Measurements from ENCODE around the gene WDR6.

WDR6 gene, protein sequence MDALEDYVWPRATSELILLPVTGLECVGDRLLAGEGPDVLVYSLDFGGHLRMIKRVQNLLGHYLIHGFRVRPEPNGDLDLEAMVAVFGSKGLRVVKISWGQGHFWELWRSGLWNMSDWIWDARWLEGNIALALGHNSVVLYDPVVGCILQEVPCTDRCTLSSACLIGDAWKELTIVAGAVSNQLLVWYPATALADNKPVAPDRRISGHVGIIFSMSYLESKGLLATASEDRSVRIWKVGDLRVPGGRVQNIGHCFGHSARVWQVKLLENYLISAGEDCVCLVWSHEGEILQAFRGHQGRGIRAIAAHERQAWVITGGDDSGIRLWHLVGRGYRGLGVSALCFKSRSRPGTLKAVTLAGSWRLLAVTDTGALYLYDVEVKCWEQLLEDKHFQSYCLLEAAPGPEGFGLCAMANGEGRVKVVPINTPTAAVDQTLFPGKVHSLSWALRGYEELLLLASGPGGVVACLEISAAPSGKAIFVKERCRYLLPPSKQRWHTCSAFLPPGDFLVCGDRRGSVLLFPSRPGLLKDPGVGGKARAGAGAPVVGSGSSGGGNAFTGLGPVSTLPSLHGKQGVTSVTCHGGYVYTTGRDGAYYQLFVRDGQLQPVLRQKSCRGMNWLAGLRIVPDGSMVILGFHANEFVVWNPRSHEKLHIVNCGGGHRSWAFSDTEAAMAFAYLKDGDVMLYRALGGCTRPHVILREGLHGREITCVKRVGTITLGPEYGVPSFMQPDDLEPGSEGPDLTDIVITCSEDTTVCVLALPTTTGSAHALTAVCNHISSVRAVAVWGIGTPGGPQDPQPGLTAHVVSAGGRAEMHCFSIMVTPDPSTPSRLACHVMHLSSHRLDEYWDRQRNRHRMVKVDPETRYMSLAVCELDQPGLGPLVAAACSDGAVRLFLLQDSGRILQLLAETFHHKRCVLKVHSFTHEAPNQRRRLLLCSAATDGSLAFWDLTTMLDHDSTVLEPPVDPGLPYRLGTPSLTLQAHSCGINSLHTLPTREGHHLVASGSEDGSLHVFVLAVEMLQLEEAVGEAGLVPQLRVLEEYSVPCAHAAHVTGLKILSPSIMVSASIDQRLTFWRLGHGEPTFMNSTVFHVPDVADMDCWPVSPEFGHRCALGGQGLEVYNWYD

DNA sequence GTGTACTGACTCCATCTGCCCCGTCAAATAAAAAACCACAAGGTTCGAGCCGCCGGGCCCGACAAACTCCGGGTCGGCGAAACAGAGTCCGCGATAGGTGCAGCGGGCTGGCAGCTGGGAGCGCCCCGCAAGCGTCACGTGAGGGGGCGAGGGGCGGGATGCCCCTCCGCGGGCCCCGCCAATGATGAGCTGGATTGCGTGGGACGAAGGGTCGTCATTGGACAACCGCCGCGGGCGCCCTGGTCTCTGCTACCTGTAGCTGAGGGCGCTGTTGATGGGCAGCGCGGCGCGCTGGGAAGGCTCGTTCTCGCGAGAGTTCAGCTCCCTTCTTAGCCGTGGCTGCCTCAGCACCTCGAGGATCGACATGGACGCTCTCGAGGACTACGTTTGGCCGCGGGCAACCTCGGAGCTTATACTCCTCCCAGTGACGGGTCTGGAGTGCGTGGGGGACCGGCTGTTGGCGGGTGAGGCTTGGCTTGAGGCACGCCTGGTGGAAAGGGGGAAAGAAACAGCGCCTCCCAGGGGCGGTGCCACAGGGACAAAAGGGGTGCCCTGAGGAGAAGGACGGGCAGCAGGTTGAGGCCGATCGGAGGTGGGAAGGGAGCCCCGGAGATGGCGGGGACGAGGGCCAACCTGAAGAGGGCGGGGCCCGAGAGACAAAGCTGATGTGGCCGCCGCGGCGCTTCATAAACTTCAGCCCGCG is at the start of gene WDR6:
WDR6 (plus strand) TSS at position 324 of the 703 bp plus-strand sequence; CDS start at position 365, 41 bp downstream.
- DNase-seq (ENCODE audit: low read depth in 2 of 2, low spot score in 1 of 2) = peak; percentile 90 to 93

DNA sequence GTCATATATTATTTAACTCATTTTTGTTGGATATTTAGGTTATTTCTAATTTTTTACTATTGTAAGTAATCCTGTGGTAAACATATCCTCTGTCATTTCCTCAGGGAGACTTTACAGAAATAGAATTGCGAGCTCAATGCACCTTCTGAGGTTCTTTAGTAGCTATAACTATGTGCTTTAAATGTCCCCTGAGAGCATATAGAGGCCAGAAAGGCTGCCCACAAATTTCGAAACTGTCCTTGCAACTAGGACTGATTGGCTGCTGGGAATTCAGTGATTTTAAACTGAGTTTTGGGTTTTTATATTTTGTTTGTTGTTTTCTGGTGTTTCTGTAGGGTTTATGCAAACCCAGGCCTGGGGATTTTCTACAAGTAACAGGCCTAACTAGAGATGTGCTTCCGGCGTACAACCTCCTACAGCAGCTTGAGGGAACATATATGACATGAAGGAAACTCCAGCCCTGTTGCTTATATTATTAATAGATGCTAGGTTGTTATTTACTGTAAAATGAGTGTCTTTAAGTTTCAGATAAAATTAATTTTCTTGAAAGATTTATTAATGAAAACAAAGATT is 46.3 kb upstream of the WDR6 start:
- DNase-seq (ENCODE audit: low read depth in 2 of 2, low spot score in 1 of 2) = no peak

- DNase-seq (ENCODE audit: low read depth in 2 of 2, low spot score in 1 of 2) = no peak
Observed at GRCh38 chr3:48962340-48962739, 44.9 kb upstream of the WDR6 start.

- DNase-seq (ENCODE audit: low read depth in 2 of 2, low spot score in 1 of 2) = no peak
Observed at GRCh38 chr3:48962939-48963338, 44.3 kb upstream of the WDR6 start.

GRCh38 chr3:48963591-48963990 is 43.6 kb upstream of the WDR6 start:
- DNase-seq (ENCODE audit: low read depth in 2 of 2, low spot score in 1 of 2) = no peak

DNA sequence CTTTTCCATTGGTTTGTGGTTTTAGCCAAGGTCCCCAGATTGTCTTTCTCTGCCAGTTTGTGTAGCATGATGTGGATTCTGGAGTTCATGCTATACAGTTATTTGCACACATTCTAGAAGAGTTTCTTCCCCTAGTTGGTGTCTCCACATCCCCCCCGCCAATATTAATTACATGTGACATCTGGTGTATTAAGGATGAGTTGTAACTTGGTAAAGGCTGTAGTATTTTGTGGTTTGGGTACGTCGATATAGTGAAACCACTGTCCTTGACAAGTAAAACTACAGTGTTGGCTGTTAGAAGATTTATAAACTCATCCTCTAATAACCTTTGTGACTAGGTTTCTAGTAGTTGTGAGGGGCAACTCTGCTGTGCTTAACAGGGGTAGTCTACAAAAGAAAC is 40.8 kb upstream of the WDR6 start:
- DNase-seq (ENCODE audit: low read depth in 2 of 2, low spot score in 1 of 2) = no peak

DNA sequence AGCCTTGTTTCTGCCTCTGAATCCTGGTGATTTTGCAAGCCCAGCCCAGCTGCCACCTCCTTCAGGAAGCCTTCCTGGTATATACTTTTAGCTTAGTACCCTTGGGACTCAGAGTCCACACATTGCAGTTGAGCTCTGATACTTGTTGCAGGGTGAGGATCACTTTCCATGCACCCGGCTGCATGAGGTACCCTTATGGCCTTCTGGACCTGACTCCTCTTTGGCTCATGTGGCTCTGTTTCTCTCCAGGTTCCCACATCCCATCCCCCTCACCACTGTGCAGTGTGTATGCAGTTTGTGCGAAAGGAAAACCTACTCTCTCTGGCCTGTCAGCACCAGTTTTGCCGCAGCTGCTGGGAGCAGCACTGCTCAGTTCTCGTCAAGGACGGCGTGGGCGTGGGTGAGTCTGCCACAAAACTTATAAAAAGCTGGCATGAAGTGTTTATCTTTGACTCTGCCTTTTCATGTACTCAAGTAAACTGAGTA is 40.3 kb upstream of the WDR6 start:
- DNase-seq (ENCODE audit: low read depth in 2 of 2, low spot score in 1 of 2) = no peak

DNA sequence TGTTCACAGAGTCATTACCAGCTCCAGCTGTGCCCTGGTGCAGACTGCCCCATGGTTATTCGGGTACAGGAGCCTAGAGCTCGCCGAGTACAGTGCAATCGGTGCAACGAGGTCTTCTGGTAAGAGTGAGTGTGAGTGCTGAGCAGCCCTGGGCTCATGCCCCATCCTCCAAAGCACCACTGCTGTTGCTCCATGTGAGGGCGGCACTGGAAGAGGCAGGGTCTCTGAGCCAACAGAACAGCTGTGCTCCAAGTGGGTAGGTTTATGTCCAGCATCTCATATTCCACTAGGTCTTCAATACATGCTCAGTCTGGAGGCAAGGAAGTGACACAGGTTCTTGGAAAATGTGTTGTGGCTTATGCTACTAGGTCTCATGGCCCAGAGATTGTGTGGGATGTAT is 36.6 kb upstream of the WDR6 start:
- DNase-seq (ENCODE audit: low read depth in 2 of 2, low spot score in 1 of 2) = no peak

- DNase-seq (ENCODE audit: low read depth in 2 of 2, low spot score in 1 of 2) = no peak
Observed at GRCh38 chr3:48974076-48974864, 32.9 kb upstream of the WDR6 start.

DNA sequence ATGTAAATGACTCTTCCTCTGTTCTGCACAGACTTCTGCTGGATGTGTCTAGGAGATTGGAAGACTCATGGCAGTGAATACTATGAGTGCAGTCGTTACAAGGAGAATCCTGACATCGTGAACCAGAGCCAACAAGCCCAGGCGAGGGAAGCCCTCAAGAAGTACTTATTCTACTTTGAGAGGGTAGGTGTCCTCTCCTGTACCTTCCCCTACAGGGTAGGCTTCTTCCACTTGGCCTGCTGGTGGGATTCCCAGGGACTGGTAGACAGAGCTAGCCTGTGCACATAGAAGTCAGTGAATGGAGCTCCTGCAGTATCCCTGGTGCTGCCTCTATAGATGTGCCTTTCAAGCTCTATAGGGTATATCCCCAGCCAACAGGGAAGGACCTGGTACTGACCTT is 27.7 kb upstream of the WDR6 start:
- no peak for DNase-seq (ENCODE audit: low read depth in 2 of 2, low spot score in 1 of 2)

- DNase-seq (ENCODE audit: low read depth in 2 of 2, low spot score in 1 of 2) = no peak
Observed at GRCh38 chr3:48980295-48980694, 26.9 kb upstream of the WDR6 start.

DNA sequence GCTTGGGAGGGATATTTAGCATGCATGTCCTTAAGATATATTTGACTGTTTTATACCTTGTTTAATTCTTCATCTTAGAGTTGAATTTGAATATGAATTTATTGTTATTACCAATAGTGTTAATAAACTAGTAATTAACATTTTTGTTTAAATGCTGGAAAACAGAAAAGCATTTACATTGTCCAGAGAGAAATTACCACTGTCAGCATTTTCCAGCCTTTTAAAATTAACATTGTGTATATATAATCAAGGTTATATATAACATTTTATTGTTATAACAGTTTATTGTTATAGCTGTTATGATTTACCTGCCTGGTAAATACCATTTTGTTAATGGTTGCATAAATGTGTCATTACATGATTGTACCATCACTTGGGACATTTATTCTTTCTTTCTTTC is 25.2 kb upstream of the WDR6 start:
- DNase-seq (ENCODE audit: low read depth in 2 of 2, low spot score in 1 of 2) = no peak

DNA sequence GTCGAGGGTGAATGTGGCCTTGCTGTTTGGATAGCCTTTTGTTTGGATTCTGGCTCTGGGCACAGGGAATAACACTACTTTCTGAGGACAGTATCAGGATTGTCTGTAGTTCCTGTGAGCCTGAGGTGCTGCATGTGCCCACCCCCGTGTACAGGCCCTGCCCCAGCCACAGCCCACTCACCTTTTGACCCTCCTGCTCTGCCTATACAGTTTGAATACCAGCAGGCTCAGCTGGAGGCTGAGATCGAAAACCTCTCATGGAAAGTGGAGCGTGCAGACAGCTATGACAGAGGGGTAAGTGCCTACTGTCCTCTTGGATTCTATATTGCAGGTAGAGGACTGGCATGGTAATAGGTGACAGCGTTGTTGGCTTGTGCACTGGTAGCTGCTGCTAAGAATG is 24.5 kb upstream of the WDR6 start:
- no peak for DNase-seq (ENCODE audit: low read depth in 2 of 2, low spot score in 1 of 2)

- no peak for DNase-seq (ENCODE audit: low read depth in 2 of 2, low spot score in 1 of 2)
Observed at GRCh38 chr3:48983096-48983495, 24.1 kb upstream of the WDR6 start.

GRCh38 chr3:48984663-48985062 is 22.5 kb upstream of the WDR6 start:
- no peak for DNase-seq (ENCODE audit: low read depth in 2 of 2, low spot score in 1 of 2)

DNA sequence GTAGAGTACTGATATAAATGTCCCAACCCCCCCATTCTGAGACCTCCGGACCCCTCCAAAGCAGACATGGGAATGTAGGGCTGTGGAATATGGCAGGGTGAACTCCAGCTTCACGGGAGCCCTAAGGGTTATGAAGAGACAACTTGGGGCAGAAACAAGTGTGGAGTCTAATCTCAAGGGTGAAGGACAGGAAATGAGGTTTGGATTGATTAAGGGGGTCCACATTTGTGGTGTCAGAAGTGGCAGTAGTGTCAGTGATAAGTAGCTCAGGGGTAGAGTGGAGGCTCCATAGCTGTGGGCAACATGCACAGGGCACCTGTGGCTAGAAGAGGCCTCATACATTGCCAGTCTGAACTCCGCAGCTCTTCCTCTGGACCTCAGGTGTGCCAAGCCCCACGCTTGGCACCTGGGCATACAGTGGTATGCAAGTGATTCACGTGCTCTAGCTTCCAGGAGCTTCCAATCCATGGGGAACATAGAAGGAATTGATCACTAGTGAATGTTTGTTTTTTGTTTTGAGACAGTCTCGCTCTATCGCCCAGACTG is 21.3 kb upstream of the WDR6 start:
- no peak for DNase-seq (ENCODE audit: low read depth in 2 of 2, low spot score in 1 of 2)

GRCh38 chr3:48989126-48989795 is 17.9 kb upstream of the WDR6 start:
- no peak for DNase-seq (ENCODE audit: low read depth in 2 of 2, low spot score in 1 of 2)

GRCh38 chr3:48989796-48990635 is 17.2 kb upstream of the WDR6 start, which contains the start of gene P4HTM:
TSS of gene P4HTM (plus strand) at chr3:48990241. CDS start at chr3:48990257, 16 bp downstream.
- DNase-seq (ENCODE audit: low read depth in 2 of 2, low spot score in 1 of 2) = peak; percentile 41 to 67
